ENCODE data around the gene SFI1.

SFI1 gene

DNA sequence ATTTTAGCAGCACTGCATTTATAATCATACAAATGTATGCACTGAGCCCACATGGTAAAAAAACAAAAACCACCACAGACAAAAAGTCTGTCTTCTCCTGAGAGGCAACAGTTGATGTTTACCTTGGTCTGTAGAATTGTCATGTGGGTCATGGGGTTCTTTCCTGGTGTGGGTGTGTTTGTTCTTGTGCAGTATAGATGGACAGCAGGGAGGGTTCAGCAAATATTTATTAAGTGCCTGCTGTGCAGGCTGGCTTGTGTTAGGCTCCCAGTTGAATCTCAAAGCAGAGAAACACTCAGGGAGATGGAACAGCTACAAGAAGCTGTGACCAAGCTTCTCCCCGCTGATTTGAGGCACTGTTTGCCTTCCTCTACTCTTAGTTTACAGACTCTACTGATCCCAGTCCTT is 83.5 kb downstream of the SFI1 start:
- ChIA-PET POLR2A (no interaction called here), CTCF (interaction anchor here (0.6 kb wide), 1 partner anchor 19 kb away, joined by 8 read pairs; no protein-coding TSS in a partner anchor)
- no peak overlapping the region for H3K27ac ChIP-seq (ENCODE audit: extremely low read depth, low read depth, low read length)
- TF ChIP-seq ZBTB1 (tag by site-specific recombination; IDR thresholded peaks at IDR 0.05) (no peak), ZNF341 (tag by site-specific recombination; IDR thresholded peaks at IDR 0.05; ENCODE audit: low read depth) (no peak), EGR2 (tag by site-specific recombination; IDR thresholded peaks at IDR 0.05; ENCODE audit: low read depth) (no peak), ZIC2 (tag by site-specific recombination; IDR thresholded peaks at IDR 0.05) (peak; percentile 48; the same call in 1 of the 2 replicates), ZFP41 (tag by site-specific recombination; IDR thresholded peaks at IDR 0.05; ENCODE audit: borderline replicate concordance) (no peak)
- TF ChIP-seq, protein P1, sequence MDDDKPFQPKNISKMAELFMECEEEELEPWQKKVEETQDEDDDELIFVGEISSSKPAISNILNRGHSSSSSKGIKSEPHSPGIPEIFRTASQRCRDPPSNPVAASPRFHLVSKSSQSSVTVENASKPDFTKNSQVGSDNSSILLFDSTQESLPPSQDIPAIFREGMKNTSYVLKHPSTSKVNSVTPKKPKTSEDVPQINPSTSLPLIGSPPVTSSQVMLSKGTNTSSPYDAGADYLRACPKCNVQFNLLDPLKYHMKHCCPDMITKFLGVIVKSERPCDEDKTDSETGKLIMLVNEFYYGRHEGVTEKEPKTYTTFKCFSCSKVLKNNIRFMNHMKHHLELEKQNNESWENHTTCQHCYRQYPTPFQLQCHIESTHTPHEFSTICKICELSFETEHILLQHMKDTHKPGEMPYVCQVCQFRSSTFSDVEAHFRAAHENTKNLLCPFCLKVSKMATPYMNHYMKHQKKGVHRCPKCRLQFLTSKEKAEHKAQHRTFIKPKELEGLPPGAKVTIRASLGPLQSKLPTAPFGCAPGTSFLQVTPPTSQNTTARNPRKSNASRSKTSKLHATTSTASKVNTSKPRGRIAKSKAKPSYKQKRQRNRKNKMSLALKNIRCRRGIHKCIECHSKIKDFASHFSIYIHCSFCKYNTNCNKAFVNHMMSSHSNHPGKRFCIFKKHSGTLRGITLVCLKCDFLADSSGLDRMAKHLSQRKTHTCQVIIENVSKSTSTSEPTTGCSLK (tag by site-specific recombination; IDR thresholded peaks at IDR 0.05), result no peak
- H3K36me3 ChIP-seq (ENCODE audit: control insufficient read depth in 2 of 2, insufficient read depth in 1 of 2, low read length in 2 of 2), result peaks cover 15 to 50% of the 10 kb centered on the region in 2 experiments
- no peaks in the 10 kb centered on the region for H3K4me1 ChIP-seq (ENCODE audit: control insufficient read depth, insufficient read depth, low read length)
- no peak overlapping the region for H3K4me3 ChIP-seq (ENCODE audit: low read depth, low read length)
- no peaks in the 10 kb centered on the region for H3K9me3 ChIP-seq (ENCODE audit: control insufficient read depth, insufficient read depth, low read depth, low read length)

DNA sequence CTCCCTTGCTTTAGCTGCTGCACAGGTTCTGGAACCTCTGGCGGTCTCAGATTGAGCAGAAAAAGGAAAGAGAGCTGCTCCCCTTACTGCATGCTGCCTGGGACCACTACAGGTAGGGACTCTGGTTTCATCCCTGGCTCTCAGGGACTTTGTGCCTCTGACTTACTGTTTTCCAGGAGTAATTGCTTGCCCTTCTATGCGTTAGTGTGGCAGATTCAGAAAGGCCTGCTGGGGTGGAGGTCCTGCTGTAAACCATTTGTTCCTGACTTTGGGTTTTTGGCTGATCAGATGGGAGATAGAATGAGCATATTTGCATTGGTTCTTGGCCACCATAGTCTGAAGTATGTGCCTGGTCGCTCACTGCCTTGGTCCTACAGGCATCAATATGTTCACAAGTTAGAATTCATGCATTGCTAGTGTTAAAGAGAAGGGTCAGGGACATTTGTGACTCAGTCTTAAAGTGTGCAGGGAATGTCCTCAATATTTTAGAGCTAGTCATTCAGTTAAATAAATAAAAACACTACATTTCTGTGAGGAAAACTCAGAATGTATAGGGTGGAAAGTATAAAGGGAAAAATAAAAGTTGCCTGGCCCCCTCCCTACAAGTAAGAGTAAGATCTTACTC is 87.6 kb downstream of the SFI1 start:
- ChIA-PET CTCF (interaction anchor here (1.0 to 2.7 kb wide), 2 partner anchors 27 to 386 kb away, joined by 3 to 12 read pairs; no protein-coding TSS in a partner anchor), POLR2A (interaction anchor here (0.6 kb wide), 1 partner anchor 12 kb away, joined by 4 read pairs; no protein-coding TSS in a partner anchor)
- H3K4me1 ChIP-seq (ENCODE audit: control insufficient read depth, insufficient read depth, low read length), result no peaks in the 10 kb centered on the region
- TF ChIP-seq ZBTB8A (tag by site-specific recombination; IDR thresholded peaks at IDR 0.05), result no peak
- TF ChIP-seq ZFHX2 (tag by site-specific recombination; conservative IDR thresholded peaks at IDR 0.05), result no peak
- TF ChIP-seq ZNF248 (tag by site-specific recombination; IDR thresholded peaks at IDR 0.05), result no peak
- TF ChIP-seq, protein P2, sequence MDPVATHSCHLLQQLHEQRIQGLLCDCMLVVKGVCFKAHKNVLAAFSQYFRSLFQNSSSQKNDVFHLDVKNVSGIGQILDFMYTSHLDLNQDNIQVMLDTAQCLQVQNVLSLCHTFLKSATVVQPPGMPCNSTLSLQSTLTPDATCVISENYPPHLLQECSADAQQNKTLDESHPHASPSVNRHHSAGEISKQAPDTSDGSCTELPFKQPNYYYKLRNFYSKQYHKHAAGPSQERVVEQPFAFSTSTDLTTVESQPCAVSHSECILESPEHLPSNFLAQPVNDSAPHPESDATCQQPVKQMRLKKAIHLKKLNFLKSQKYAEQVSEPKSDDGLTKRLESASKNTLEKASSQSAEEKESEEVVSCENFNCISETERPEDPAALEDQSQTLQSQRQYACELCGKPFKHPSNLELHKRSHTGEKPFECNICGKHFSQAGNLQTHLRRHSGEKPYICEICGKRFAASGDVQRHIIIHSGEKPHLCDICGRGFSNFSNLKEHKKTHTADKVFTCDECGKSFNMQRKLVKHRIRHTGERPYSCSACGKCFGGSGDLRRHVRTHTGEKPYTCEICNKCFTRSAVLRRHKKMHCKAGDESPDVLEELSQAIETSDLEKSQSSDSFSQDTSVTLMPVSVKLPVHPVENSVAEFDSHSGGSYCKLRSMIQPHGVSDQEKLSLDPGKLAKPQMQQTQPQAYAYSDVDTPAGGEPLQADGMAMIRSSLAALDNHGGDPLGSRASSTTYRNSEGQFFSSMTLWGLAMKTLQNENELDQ (tag by site-specific recombination; IDR thresholded peaks at IDR 0.05; ENCODE audit: low read depth), result no peak
- TF ChIP-seq TCF7L2 (IDR thresholded peaks at IDR 0.05; ENCODE audit: borderline replicate concordance, low read depth, low read length), result no peak
- no peak for TF ChIP-seq ZNF600 (tag by site-specific recombination; IDR thresholded peaks at IDR 0.05)
- TF ChIP-seq, protein P1 (tag by site-specific recombination; IDR thresholded peaks at IDR 0.05), result no peak
- no peak for TF ChIP-seq ZNF223 (tag by site-specific recombination; IDR thresholded peaks at IDR 0.05)
- TF ChIP-seq ZSCAN5A (tag by site-specific recombination; IDR thresholded peaks at IDR 0.05), result no peak
- TF ChIP-seq ZBTB21 (tag by site-specific recombination; IDR thresholded peaks at IDR 0.05), result no peak
- TF ChIP-seq, protein P3, sequence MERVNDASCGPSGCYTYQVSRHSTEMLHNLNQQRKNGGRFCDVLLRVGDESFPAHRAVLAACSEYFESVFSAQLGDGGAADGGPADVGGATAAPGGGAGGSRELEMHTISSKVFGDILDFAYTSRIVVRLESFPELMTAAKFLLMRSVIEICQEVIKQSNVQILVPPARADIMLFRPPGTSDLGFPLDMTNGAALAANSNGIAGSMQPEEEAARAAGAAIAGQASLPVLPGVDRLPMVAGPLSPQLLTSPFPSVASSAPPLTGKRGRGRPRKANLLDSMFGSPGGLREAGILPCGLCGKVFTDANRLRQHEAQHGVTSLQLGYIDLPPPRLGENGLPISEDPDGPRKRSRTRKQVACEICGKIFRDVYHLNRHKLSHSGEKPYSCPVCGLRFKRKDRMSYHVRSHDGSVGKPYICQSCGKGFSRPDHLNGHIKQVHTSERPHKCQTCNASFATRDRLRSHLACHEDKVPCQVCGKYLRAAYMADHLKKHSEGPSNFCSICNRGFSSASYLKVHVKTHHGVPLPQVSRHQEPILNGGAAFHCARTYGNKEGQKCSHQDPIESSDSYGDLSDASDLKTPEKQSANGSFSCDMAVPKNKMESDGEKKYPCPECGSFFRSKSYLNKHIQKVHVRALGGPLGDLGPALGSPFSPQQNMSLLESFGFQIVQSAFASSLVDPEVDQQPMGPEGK (tag by site-specific recombination; IDR thresholded peaks at IDR 0.05), result no peak
- no peak for TF ChIP-seq ZNF501 (tag by site-specific recombination; IDR thresholded peaks at IDR 0.05)
- no peak for TF ChIP-seq ZBTB1 (tag by site-specific recombination; IDR thresholded peaks at IDR 0.05)
- TF ChIP-seq ZFP69B (tag by site-specific recombination; IDR thresholded peaks at IDR 0.05), result no peak
- no peak for TF ChIP-seq ZEB2 (tag by site-specific recombination; IDR thresholded peaks at IDR 0.05)
- TF ChIP-seq BCL11B (tag by site-specific recombination; IDR thresholded peaks at IDR 0.05; ENCODE audit: low read depth), result no peak
- TF ChIP-seq, protein P4, sequence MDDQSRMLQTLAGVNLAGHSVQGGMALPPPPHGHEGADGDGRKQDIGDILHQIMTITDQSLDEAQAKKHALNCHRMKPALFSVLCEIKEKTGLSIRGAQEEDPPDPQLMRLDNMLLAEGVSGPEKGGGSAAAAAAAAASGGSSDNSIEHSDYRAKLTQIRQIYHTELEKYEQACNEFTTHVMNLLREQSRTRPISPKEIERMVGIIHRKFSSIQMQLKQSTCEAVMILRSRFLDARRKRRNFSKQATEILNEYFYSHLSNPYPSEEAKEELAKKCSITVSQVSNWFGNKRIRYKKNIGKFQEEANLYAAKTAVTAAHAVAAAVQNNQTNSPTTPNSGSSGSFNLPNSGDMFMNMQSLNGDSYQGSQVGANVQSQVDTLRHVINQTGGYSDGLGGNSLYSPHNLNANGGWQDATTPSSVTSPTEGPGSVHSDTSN (CRISPR knock-in tag; IDR thresholded peaks at IDR 0.05), result no peak
- TF ChIP-seq, protein P5, sequence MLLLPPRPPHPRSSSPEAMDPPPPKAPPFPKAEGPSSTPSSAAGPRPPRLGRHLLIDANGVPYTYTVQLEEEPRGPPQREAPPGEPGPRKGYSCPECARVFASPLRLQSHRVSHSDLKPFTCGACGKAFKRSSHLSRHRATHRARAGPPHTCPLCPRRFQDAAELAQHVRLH (tag by site-specific recombination; IDR thresholded peaks at IDR 0.05), result no peak

More for the DNA sequence above, 87.6 kb downstream of the SFI1 start:
- no peak overlapping the region for H3K27ac ChIP-seq (ENCODE audit: extremely low read depth, low read depth, low read length)
- H3K4me3 ChIP-seq (ENCODE audit: low read depth, low read length), result no peak overlapping the region
- peaks cover 6 to 57% of the 10 kb centered on the region in 2 experiments; a peak in 2 of 3 replicates for H3K36me3 ChIP-seq (ENCODE audit: control insufficient read depth in 2 of 2, insufficient read depth in 1 of 2, low read length in 2 of 2)
- H3K9me3 ChIP-seq (ENCODE audit: control insufficient read depth, insufficient read depth, low read depth, low read length), result no peaks in the 10 kb centered on the region
